ENCODE measurements around the gene CD300H.
"Not testable (repeated sequence)": the region's sequence is repeated elsewhere in the genome, so short reads cannot be mapped to it uniquely, and the experiment has no call there.

CD300H gene

GRCh38 chr17:74584292-74585060 lies 17.2 kb upstream of the CD300H start:
- DNase-seq (ENCODE audit: low read depth): no peak

DNA sequence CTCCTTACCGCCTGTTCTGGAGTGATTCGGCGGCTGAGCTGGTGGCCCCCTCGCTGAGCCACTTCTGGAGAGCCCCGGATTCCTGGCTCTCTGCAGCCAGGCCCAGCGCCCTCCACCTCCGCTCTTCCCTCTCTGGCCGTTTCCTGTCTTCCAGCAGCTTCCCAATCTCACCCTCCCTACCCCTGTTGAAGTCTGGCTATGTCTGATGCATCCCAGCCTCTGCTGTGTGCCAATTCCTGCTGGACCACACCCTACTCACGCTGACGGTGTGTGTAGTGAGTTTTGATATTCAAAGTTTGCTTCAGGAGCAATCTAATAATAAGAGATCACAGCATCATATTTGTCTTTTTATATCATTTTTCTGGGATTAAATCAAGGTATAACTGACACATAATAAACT lies 15.3 kb upstream of the CD300H start:
- no peak for DNase-seq (ENCODE audit: low read depth)

DNA sequence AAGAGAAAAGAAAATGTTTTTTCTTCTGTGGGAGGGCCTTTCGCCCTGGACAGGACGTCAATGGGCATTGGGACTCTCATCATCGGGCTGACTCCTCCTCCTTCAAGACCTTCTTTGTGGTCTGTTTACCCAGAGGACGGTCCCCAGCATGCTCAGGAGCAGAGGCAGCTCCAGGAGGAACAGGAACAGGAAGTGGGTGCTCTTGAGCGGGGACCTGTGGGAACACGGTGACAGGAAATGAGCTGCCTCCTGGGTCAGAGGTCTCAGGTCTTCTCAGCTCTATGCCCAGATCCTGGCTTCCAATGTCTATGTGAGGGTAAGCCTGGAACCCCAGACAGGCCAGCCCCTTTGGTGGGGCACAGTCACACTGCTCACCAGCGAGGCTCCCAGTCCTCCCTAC lies 12.6 kb upstream of the CD300H start:
- DNase-seq (ENCODE audit: low read depth): no peak

- DNase-seq (ENCODE audit: low read depth): no peak
Observed at GRCh38 chr17:74578979-74579378, 11.7 kb upstream of the CD300H start.

DNA sequence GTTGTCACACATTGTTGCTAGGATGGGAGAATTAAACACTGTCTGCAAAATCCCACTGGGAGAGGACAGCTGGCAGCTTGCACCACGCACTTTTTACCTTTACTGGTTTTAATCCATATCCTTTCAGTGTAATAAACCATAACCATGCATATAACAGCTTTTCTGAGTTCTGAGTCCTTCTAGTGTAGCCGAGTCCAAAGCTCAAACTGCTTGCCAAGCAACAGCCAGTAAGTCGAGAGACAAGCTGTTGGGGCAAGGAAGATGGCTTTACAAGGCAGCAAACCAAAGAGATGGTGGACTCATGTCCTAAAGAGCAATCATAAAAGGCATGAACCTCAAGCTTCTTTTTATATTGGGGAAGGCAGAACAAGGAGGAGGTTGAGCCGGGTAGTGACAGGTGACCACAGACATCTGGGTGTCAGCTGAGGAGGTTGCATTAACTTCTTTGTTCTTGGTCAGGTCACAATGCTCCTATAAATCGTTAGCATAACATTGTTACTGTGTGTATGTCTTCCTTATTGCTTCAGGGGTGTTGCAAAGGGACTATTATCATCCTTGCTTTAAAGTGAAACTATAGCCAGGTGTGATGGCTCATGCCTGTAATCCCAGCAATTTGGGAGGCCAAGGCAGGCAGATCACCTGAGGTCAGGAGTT lies 7.3 kb upstream of the CD300H start:
- DNase-seq (ENCODE audit: low read depth): no peak

GRCh38 chr17:74573635-74574034 lies 6.3 kb upstream of the CD300H start:
- not testable (repeated sequence) for DNase-seq (ENCODE audit: low read depth)

DNA sequence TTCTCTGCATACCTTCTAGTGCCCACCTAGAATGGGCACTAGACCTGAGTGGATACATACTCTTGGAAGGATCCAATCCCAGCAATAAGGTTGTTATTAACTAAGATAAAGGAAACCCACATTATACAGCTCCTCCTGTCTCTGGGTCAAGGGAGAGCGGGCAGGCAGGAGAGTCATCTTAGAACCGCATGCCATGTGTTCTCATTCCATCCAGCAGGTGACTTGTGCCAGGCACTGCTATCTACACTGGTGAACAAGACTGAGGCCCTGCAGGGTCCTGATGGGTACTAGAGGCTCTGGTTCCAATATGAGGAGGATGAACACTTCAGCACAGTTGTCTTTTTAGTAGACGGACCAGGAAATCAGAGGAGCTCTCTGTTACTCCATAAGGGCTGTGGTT lies 5.9 kb upstream of the CD300H start:
- DNase-seq (ENCODE audit: low read depth): no peak

- no peak for DNase-seq (ENCODE audit: low read depth)
Observed at GRCh38 chr17:74571621-74572270, 4.4 kb upstream of the CD300H start.

DNA sequence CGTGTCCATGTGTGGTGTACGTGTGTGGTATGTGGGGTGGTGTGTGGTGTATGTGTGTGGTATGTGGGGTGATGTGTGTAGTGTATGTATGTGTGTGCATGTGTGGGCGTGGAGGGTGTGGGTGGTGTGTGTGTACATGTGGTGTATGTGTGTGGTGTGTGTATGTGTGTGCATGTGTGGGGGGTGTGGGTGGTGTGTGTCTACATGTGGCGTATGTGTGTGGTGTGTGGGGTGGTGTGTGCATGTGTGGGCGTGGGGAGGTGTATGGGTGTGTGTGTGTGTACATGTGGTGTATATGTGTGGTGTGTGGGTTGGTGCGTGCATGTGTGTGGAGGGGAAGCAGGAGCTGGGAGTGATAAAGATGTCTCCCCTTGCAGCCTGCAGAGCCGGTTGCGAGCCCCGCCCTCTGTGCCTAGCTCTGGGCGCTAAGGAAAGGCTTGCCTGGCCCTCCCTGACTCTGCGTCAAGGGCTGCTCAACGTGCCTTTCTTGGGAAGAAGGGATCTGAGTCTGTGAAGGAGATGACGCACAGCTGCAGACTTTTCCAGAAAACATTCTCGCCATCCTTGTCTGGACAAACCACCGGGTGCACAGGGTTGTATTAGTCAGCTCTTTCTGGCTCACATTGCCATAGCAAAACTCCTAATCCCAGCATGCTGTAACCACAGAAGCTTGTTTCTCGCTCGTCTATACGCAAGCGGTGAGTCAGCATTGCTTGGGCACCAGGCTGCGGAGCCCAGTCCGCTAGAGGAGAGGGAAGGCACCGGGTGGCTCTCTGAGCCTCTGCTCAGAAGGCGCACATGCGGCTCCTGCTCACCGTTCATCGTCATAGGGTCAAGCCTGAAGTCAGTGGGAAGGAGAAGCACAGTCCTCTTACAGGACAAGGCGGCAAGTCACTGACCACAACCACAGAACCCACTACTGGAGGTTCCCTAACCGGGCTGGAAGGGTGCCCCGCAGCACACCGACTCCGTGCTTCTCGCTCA lies 2.0 kb upstream of the CD300H start:
- DNase-seq (ENCODE audit: low read depth): peak; percentile 18

- DNase-seq (ENCODE audit: low read depth): no peak
Observed at GRCh38 chr17:74568106-74568873, 981 bp upstream of the CD300H start.

GRCh38 chr17:74566132-74566753 lies 1.1 kb downstream of the CD300H start:
- no peak for DNase-seq (ENCODE audit: low read depth)

GRCh38 chr17:74565126-74565525 lies 2.2 kb downstream of the CD300H start:
- no peak for DNase-seq (ENCODE audit: low read depth)

DNA sequence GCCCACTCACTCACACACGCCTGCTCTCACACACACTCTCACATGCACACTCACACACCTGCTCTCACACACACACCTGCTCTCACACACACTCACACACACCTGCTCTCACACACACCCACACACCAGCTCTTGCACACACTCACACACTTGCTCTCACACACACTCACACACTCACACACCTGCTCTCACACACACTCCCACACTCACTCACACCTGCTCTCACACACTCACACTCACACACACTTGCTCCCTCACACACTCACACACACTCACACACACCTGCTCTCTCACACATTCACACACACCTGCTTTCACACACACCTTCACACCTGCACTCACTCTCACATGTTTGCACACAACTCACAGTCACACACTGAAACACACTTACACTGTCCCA lies 4.0 kb downstream of the CD300H start:
- DNase-seq (ENCODE audit: low read depth): no peak

- DNase-seq (ENCODE audit: low read depth): no peak
Observed at GRCh38 chr17:74561586-74561985, 5.7 kb downstream of the CD300H start.

DNA sequence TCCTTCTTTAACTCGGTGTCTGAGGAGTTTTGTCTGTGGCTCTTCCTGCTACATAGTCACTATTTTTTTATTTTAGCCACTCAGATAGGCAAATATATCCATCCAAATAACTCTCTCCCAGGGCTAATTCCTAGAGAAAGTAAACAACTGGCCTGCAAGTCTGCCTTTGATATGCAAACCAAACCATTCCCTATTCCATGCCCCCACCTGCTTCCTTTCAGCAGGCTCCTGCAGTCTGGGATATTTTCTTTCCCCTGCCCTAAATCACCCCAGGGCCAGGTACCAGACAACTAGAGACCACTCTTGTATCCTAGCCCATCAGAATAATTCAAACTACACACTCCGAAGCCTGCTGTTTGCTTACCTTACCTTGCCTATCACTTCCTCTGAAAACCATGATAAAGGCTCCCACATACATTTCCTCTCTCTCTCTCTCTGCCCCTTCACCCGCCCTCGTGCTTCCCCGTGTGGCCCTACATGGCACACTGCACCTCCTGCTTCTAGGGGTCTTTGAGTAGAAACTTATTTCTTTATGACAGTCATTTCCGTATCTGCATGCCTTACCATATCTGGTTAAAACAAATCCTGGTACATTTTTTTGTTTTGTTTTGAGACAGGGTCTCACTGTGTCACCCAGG lies 8.3 kb downstream of the CD300H start:
- DNase-seq (ENCODE audit: low read depth): no peak

- not testable (repeated sequence) for DNase-seq (ENCODE audit: low read depth)
Observed at GRCh38 chr17:74558402-74558801, 8.9 kb downstream of the CD300H start.

- no peak for DNase-seq (ENCODE audit: low read depth)
Observed at GRCh38 chr17:74555427-74555940, 11.8 kb downstream of the CD300H start.

- no peak for DNase-seq (ENCODE audit: low read depth)
Observed at GRCh38 chr17:74554909-74555308, 12.4 kb downstream of the CD300H start.

- DNase-seq (ENCODE audit: low read depth): no peak
Observed at GRCh38 chr17:74552037-74552436, 15.3 kb downstream of the CD300H start.

- no peak for DNase-seq (ENCODE audit: low read depth)
Observed at GRCh38 chr17:74550602-74551001, 16.7 kb downstream of the CD300H start.
